Left lung (tissue), 10 donors: ENCODE data around the gene USP10. TPM values are rescaled to one million over a fixed set of nuclear protein-coding genes. Genes with fewer than 3 reads are reported as not detected.

Experiments
- ATAC-seq: fragments of 200-7000 bp; cut with Tn5 transposase; one replicate; pipeline ENCODE4 v1.9.1; 2020; ENCODE audit warnings: moderate library complexity
- DNase-seq, 4 donors: peaks; one replicate each; pipeline ENCODE4 v3.0.0-alpha.2; 2013 to 2020
- H3K27ac ChIP-seq, 2 donors: fragments of 200-600 bp; sonication (generic) in 1 of 2; one replicate each; pipeline versions ENCODE4 v1.5.0 to v1.8.0; 2020 to 2021
- H3K27me3 ChIP-seq, 2 donors: fragments of 200-600 bp; sonication (generic) in 1 of 2; one replicate each; pipeline versions ENCODE4 v1.5.0 to v1.8.0; 2020 to 2021
- H3K36me3 ChIP-seq, 2 donors: fragments of 200-600 bp; sonication (generic) in 1 of 2; one replicate each; pipeline versions ENCODE4 v1.5.0 to v1.8.0; 2020 to 2021
- H3K4me1 ChIP-seq, 2 donors: fragments of 200-600 bp; one replicate each; pipeline ENCODE4 v1.8.0; 2021
- H3K4me3 ChIP-seq, 2 donors: fragments of 200-600 bp; sonication (generic) in 1 of 2; one replicate each; pipeline versions ENCODE4 v1.5.0 to v1.8.0; 2020 to 2021; ENCODE audit warnings: mild to moderate bottlenecking in 1 of 2
- H3K9me3 ChIP-seq, 2 donors: fragments of 200-600 bp; sonication (generic) in 1 of 2; one replicate each; pipeline versions ENCODE4 v1.5.0 to v1.8.0; 2020 to 2021
- CTCF ChIP-seq, 2 donors: fragments of 200-600 bp; sonication (generic) in 1 of 2; IDR thresholded peaks; one replicate each; pipeline versions ENCODE4 v1.5.0 to v1.8.0; 2021; ENCODE audit warnings: antibody characterized with exemption in 2 of 2
- intact Hi-C, 2 donors: fragments of 100-400 bp; cut with DNase I; formaldehyde crosslinking; loops; one replicate each; pipeline versions ENCODE4 v1.11.2 to v1.14.2; 2022
- polyA plus RNA-seq, 6 donors: library from polyadenylated mRNA; unstranded; fragments of 120-200 nt; gene quantifications; one replicate each; pipeline ENCODE4 v1.2.1, GENCODE V29; 2013; ENCODE audit not compliant: insufficient read length in 6 of 6
- total RNA-seq, 2 donors: library from RNA; stranded (reverse); fragmentation: NEBNext Ultra II Directional; extraction: Animal tissue kit (Norgen Biotek cat#: 25700); gene quantifications; one replicate each; pipeline ENCODE4 v1.2.1, GENCODE V29; 2021
- donor health status: DM: no; HTN: yes; CAD: no.
- donor health status: DM: no; HTN: no; CAD: no.

The USP10 gene
- total and polyA plus RNA-seq, 8 donors = 57.4 to 102 (median 87.8) TPM

GRCh38 chr16:84715424-84715823 is 15.6 kb downstream of the USP10 start:
- DNase-seq = no peak
- H3K27ac ChIP-seq = no peak overlapping the region
- intact Hi-C loops = no loop called here

GRCh38 chr16:84715854-84716253 is 16.1 kb downstream of the USP10 start:
- Histone ChIP-seq H3K4me3 (no peak overlapping the region), H3K9me3 (no peaks in the 10 kb centered on the region), H3K27me3 (no peaks in the 10 kb centered on the region), H3K36me3 (no peaks in the 10 kb centered on the region), H3K27ac (no peak overlapping the region), H3K4me1 (peaks cover 0 to 60% of the 10 kb centered on the region in 2 donors)
- intact Hi-C loops = no loop called here
- no peak for ATAC-seq
- TF ChIP-seq CTCF (IDR thresholded peaks at IDR 0.05) = no peak
- no peak for DNase-seq

More at GRCh38 chr16:84715424-84715823, 15.6 kb downstream of the USP10 start:
- H3K9me3 ChIP-seq = no peaks in the 10 kb centered on the region
- no peak overlapping the region for H3K4me3 ChIP-seq
- ATAC-seq = no peak
- H3K4me1 ChIP-seq = peaks cover 0 to 60% of the 10 kb centered on the region in 2 donors
- no peaks in the 10 kb centered on the region for H3K36me3 ChIP-seq
- H3K27me3 ChIP-seq = no peaks in the 10 kb centered on the region
- TF ChIP-seq CTCF (IDR thresholded peaks at IDR 0.05) = no peak

GRCh38 chr16:84716740-84717139 is 16.9 kb downstream of the USP10 start:
- Histone ChIP-seq H3K4me3 (no peak overlapping the region), H3K4me1 (peaks cover 0 to 60% of the 10 kb centered on the region in 2 donors), H3K36me3 (peaks cover 0 to 4% of the 10 kb centered on the region in 2 donors), H3K9me3 (no peaks in the 10 kb centered on the region), H3K27ac (no peak overlapping the region), H3K27me3 (no peaks in the 10 kb centered on the region)
- intact Hi-C loops = no loop called here
- no peak for ATAC-seq
- DNase-seq = no peak
- no peak for TF ChIP-seq CTCF (IDR thresholded peaks at IDR 0.05)

GRCh38 chr16:84717484-84717883 is 17.7 kb downstream of the USP10 start:
- ATAC-seq (no peak), DNase-seq (no peak)
- H3K27me3 ChIP-seq = no peaks in the 10 kb centered on the region
- H3K4me3 ChIP-seq = no peak overlapping the region
- intact Hi-C loops = no loop called here
- H3K36me3 ChIP-seq = peaks cover 0 to 7% of the 10 kb centered on the region in 2 donors
- peaks cover 0 to 54% of the 10 kb centered on the region in 2 donors for H3K4me1 ChIP-seq
- H3K27ac ChIP-seq = no peak overlapping the region
- no peaks in the 10 kb centered on the region for H3K9me3 ChIP-seq
- TF ChIP-seq CTCF (IDR thresholded peaks at IDR 0.05) = no peak

DNA sequence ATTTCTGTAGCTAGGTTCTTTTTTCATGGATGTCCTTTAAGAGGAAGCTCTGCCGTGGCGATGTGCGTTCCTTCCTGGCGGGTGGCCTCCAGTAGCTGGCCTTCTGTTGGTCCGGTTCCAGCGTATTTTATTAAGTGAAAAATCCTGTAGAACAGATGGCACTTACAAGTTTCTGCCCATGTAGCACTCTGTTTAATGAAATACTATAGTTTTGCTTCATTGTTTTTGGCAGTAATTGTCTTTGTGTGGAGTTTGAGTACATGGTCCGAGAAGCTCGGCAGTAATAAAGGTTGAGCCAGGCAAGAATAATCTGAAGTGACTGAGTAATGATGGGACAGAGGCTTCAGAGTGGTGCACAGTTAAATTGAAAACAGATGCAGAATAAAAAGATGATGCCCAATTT is 20.4 kb downstream of the USP10 start:
- no peak overlapping the region for H3K4me3 ChIP-seq
- DNase-seq = peak in 2 of 4 donors; percentile 50 to 60
- H3K4me1 ChIP-seq = peaks cover 15 to 58% of the 10 kb centered on the region in 2 donors
- H3K27ac ChIP-seq = no peak overlapping the region
- no peak for ATAC-seq
- H3K36me3 ChIP-seq = peaks cover 0 to 7% of the 10 kb centered on the region in 2 donors
- intact Hi-C loops = loop anchor here in 1 of 2 donors (10.0 kb wide), 2 partner anchors 45 to 195 kb away; no protein-coding TSS in a partner anchor
- no peak for TF ChIP-seq CTCF (IDR thresholded peaks at IDR 0.05)
- H3K9me3 ChIP-seq = no peaks in the 10 kb centered on the region
- no peaks in the 10 kb centered on the region for H3K27me3 ChIP-seq
